K562 (cell line): ENCODE data around the gene RNU6-7. TPM values are rescaled to one million over a fixed set of nuclear protein-coding genes. Genes with fewer than 3 reads are reported as not detected.
A peak's percentile ranks its signal among the peaks of the same experiment; 100 is the strongest.

Experiments used
- ATF1 ChIP-seq, 2 experiments: fragments of 450-650 bp in 1 of 2; IDR thresholded peaks; 2 replicates each; pipeline ENCODE4 v1.6.1; 2016; ENCODE audit warnings: missing compliant biosample characterization in 1 of 2, missing genetic modification characterization in 1 of 2
- EP400 ChIP-seq: fragments of 450-650 bp; IDR thresholded peaks from 2 replicates; pipeline ENCODE4 v1.6.1; 2017; ENCODE audit warnings: antibody characterized with exemption, mild to moderate bottlenecking, moderate library complexity
- KDM1A ChIP-seq, 2 experiments: fragments of 450-650 bp; IDR thresholded peaks; 2 replicates each; pipeline ENCODE4 v1.6.1; 2016; ENCODE audit warnings: mild to moderate bottlenecking in 2 of 2
- NFIC ChIP-seq: fragments of 450-650 bp; IDR thresholded peaks from 2 replicates; pipeline ENCODE4 v1.6.1; 2017; ENCODE audit warnings: mild to moderate bottlenecking, inconsistent platforms
- RBFOX2 ChIP-seq: fragments of 200-400 bp; formaldehyde crosslinking; IDR thresholded peaks from 2 replicates; pipeline ENCODE4 v1.6.1; 2017; ENCODE audit warnings: low read depth, mild to moderate bottlenecking, low read length, moderate library complexity
- TEAD2 ChIP-seq: fragments of 450-650 bp; IDR thresholded peaks from 2 replicates; pipeline ENCODE4 v1.6.1; 2016; ENCODE audit warnings: missing genetic modification characterization, control low read depth, missing compliant biosample characterization
- ZNF184 ChIP-seq: sonication (generic); formaldehyde crosslinking; IDR thresholded peaks from 2 replicates; pipeline ENCODE4 v1.5.0; 2020; ENCODE audit warnings: missing genetic modification reagents
- polyA plus RNA-seq, 8 experiments: library from polyadenylated mRNA; depleted of rRNA in 4 of 8; stranded (reverse) in 5 of 8; unstranded in 3 of 8; fragments of >200 nt; fragmentation: Nextera tagmentation in 2 of 8; fragmentation: Illumina TruSeq in 1 of 8; extraction: Ambion mirVana in 2 of 8; extraction: Trizol in 1 of 8; gene quantifications; 2 replicates each; pipeline versions ENCODE4 v1.2.1 to v1.2.3, GENCODE V29; 2011 to 2014; ENCODE audit warnings: inconsistent platforms in 1 of 8, missing spikeins in 1 of 8
- total RNA-seq, 7 experiments: library from RNA; depleted of rRNA in 6 of 7; stranded (reverse); fragments of >200 nt in 6 of 7; fragmentation: Illumina TruSeq in 2 of 7; extraction: Trizol in 2 of 7; gene quantifications; 2 replicates each; pipeline versions ENCODE4 v1.2.1 to v1.2.3, GENCODE V29; 2011 to 2021; ENCODE audit warnings: low replicate concordance in 1 of 7
- TF ChIP-seq, protein P1 (sequence below): fragments of 450-650 bp; IDR thresholded peaks from 2 replicates; pipeline ENCODE4 v1.6.1; 2016; ENCODE audit warnings: low read depth
- TF ChIP-seq, protein P2 (sequence below): fragments of 450-650 bp; IDR thresholded peaks from 2 replicates; pipeline ENCODE4 v1.6.1; 2016
- TF ChIP-seq, protein P3 (sequence below), 2 experiments: fragments of 450-650 bp; conservative IDR thresholded peaks; 2 replicates each; pipeline ENCODE4 v1.6.1; 2017; ENCODE audit warnings: mild to moderate bottlenecking in 2 of 2, moderate library complexity in 2 of 2
- TF ChIP-seq, protein P4 (sequence below): fragments of 450-650 bp; IDR thresholded peaks from 2 replicates; pipeline ENCODE4 v1.6.1; 2017; ENCODE audit warnings: antibody characterized with exemption, mild to moderate bottlenecking

The RNU6-7 gene
- total and polyA plus RNA-seq, 9 of the 15 experiments (the other 6 are each of a cell fraction or from before 2014, with no cell fraction given), result not detected

DNA sequence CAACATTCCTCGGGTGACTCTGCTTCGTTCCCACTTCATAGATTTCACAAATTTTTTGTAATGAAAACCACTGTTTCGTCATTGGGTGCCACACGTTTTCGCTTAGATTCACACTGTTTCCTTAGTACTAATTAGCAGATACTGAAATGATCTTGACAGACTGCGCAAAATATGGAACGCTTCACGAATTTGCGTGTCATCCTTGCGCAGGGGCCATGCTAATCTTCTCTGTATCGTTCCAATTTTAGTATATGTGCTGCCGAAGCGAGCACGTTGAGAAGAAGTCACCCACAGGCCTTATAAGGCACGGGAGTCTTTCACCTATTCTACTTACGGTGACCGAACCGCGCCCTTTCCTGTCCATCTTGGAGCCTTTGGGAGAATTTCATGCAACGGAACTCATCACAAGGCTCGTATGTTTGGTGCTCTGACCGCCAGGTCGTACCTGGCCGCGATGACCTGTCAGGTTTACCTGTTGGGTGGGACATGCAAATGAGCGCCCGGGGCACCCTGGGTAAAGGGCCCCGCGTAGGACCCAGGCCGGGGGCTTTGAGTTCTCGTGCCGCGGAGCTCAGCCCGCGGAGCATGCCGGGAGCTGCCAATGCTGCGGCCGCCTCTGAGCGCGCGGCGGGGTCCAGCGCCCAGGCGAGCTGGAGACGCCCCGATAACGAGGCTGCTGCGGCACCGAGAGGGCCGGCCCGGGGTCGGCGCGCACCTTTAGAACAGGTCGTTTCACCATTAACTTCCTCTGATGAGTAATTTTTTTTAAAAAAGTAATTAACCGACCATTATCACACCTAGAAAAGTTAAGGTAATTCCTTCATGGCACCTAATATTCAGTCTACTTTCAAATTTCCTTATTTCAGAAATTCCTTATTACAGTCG is 1.4 kb downstream of the RNU6-7 start, which contains the start of gene RNU6-8 (continued):
- TF ChIP-seq, protein P1, sequence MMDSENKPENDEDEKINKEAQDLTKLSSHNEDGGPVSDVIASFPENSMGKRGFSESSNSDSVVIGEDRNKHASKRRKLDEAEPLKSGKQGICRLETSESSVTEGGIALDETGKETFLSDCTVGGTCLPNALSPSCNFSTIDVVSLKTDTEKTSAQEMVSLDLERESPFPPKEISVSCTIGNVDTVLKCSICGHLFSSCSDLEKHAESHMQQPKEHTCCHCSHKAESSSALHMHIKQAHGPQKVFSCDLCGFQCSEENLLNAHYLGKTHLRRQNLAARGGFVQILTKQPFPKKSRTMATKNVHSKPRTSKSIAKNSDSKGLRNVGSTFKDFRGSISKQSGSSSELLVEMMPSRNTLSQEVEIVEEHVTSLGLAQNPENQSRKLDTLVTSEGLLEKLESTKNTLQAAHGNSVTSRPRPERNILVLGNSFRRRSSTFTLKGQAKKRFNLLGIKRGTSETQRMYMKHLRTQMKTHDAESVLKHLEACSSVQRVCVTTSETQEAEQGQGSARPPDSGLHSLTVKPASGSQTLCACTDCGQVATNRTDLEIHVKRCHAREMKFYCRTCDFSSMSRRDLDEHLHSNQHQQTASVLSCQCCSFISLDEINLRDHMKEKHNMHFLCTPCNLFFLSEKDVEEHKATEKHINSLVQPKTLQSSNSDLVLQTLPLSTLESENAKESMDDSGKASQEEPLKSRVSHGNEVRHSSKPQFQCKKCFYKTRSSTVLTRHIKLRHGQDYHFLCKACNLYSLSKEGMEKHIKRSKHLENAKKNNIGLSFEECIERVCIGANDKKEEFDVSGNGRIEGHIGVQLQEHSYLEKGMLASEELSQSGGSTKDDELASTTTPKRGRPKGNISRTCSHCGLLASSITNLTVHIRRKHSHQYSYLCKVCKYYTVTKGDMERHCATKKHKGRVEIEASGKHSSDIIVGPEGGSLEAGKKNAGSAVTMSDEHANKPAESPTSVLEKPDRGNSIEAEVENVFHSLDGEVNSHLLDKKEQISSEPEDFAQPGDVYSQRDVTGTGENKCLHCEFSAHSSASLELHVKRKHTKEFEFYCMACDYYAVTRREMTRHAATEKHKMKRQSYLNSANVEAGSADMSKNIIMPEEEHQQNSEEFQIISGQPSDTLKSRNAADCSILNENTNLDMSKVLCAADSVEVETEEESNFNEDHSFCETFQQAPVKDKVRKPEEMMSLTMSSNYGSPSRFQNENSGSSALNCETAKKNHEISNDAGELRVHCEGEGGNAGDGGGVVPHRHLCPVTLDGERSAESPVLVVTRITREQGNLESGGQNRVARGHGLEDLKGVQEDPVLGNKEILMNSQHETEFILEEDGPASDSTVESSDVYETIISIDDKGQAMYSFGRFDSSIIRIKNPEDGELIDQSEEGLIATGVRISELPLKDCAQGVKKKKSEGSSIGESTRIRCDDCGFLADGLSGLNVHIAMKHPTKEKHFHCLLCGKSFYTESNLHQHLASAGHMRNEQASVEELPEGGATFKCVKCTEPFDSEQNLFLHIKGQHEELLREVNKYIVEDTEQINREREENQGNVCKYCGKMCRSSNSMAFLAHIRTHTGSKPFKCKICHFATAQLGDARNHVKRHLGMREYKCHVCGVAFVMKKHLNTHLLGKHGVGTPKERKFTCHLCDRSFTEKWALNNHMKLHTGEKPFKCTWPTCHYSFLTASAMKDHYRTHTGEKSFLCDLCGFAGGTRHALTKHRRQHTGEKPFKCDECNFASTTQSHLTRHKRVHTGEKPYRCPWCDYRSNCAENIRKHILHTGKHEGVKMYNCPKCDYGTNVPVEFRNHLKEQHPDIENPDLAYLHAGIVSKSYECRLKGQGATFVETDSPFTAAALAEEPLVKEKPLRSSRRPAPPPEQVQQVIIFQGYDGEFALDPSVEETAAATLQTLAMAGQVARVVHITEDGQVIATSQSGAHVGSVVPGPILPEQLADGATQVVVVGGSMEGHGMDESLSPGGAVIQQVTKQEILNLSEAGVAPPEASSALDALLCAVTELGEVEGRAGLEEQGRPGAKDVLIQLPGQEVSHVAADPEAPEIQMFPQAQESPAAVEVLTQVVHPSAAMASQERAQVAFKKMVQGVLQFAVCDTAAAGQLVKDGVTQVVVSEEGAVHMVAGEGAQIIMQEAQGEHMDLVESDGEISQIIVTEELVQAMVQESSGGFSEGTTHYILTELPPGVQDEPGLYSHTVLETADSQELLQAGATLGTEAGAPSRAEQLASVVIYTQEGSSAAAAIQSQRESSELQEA, result peak; percentile 17; the same call in 1 of the 2 replicates
- TF ChIP-seq, protein P2, sequence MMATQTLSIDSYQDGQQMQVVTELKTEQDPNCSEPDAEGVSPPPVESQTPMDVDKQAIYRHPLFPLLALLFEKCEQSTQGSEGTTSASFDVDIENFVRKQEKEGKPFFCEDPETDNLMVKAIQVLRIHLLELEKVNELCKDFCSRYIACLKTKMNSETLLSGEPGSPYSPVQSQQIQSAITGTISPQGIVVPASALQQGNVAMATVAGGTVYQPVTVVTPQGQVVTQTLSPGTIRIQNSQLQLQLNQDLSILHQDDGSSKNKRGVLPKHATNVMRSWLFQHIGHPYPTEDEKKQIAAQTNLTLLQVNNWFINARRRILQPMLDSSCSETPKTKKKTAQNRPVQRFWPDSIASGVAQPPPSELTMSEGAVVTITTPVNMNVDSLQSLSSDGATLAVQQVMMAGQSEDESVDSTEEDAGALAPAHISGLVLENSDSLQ, result peak; percentile 40; the same call in 1 of the 2 replicates
- TF ChIP-seq TEAD2 (tag) (no peak), NFIC (peak; percentile 31; the same call in 1 of the 2 replicates), KDM1A (IDR thresholded peaks at IDR 0.05) (0 out of 4 replicates have a peak, but pooled peaks of 1 of the 2 experiments have one; percentile 17), ZNF184 (no peak), ATF1 (CRISPR knock-in tag; IDR thresholded peaks at IDR 0.05) (no peak), ATF1 (tag; IDR thresholded peaks at IDR 0.05) (peak; percentile 79), RBFOX2 (peak; percentile 86), EP400 (peak; percentile 55; the same call in 1 of the 2 replicates)
- TF ChIP-seq, protein P3, sequence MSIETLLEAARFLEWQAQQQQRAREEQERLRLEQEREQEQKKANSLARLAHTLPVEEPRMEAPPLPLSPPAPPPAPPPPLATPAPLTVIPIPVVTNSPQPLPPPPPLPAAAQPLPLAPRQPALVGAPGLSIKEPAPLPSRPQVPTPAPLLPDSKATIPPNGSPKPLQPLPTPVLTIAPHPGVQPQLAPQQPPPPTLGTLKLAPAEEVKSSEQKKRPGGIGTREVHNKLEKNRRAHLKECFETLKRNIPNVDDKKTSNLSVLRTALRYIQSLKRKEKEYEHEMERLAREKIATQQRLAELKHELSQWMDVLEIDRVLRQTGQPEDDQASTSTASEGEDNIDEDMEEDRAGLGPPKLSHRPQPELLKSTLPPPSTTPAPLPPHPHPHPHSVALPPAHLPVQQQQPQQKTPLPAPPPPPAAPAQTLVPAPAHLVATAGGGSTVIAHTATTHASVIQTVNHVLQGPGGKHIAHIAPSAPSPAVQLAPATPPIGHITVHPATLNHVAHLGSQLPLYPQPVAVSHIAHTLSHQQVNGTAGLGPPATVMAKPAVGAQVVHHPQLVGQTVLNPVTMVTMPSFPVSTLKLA (conservative IDR thresholded peaks at IDR 0.05), result peak in 1 of 2 experiments; percentile 75; a peak in 3 of 4 replicates
- TF ChIP-seq, protein P4, sequence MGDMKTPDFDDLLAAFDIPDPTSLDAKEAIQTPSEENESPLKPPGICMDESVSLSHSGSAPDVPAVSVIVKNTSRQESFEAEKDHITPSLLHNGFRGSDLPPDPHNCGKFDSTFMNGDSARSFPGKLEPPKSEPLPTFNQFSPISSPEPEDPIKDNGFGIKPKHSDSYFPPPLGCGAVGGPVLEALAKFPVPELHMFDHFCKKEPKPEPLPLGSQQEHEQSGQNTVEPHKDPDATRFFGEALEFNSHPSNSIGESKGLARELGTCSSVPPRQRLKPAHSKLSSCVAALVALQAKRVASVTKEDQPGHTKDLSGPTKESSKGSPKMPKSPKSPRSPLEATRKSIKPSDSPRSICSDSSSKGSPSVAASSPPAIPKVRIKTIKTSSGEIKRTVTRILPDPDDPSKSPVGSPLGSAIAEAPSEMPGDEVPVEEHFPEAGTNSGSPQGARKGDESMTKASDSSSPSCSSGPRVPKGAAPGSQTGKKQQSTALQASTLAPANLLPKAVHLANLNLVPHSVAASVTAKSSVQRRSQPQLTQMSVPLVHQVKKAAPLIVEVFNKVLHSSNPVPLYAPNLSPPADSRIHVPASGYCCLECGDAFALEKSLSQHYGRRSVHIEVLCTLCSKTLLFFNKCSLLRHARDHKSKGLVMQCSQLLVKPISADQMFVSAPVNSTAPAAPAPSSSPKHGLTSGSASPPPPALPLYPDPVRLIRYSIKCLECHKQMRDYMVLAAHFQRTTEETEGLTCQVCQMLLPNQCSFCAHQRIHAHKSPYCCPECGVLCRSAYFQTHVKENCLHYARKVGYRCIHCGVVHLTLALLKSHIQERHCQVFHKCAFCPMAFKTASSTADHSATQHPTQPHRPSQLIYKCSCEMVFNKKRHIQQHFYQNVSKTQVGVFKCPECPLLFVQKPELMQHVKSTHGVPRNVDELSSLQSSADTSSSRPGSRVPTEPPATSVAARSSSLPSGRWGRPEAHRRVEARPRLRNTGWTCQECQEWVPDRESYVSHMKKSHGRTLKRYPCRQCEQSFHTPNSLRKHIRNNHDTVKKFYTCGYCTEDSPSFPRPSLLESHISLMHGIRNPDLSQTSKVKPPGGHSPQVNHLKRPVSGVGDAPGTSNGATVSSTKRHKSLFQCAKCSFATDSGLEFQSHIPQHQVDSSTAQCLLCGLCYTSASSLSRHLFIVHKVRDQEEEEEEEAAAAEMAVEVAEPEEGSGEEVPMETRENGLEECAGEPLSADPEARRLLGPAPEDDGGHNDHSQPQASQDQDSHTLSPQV, result peak; percentile 78
